ENCODE data around the gene PSMB5. TPM values are rescaled to one million over a fixed set of nuclear protein-coding genes. Genes with fewer than 3 reads are reported as not detected.

Gene PSMB5
- total and polyA plus RNA-seq, 9 of the 15 experiments (the other 6 are each of a cell fraction or from before 2014, with no cell fraction given) = 198 to 1,870 (median 269) TPM

GRCh38 chr14:22996768-22997654, 37.7 kb downstream of the PSMB5 start:
- no peak overlapping the region for H3K9ac ChIP-seq (ENCODE audit: insufficient read depth in 1 of 2, low read depth in 2 of 2, low read length in 2 of 2)
- FAIRE-seq (no peak), DNase-seq (ENCODE audit: extremely low read depth in 1 of 4, low spot score in 3 of 4) (peak in 1 of 4 experiments; percentile 30), ATAC-seq (no peak; the same call in 2 of the 3 replicates)
- H3K36me3 ChIP-seq (ENCODE audit: control insufficient read depth, insufficient read depth, low read length) = no peaks in the 10 kb centered on the region; the same call in 2 of the 3 replicates
- POLR2A ChIA-PET = interaction anchor here (0.6 to 7.7 kb wide), 10 partner anchors 8 to 112 kb away, joined by 3 to 81 read pairs (median 4); partner anchors contain the start of genes AJUBA and PSMB11
- H4K20me1 ChIP-seq (replicated peaks; ENCODE audit: control insufficient read depth, insufficient read depth, low read length) = no peaks in the 10 kb centered on the region
- H3K4me2 ChIP-seq (ENCODE audit: insufficient read depth, low read length) = no peak overlapping the region
- CTCF ChIA-PET (ENCODE audit: low intra/inter-chr PET ratio) = interaction anchor here (1.5 to 4.1 kb wide), 2 partner anchors 58 to 62 kb away, joined by 6 to 45 read pairs; partner anchors contain the start of gene CDH24
- H3K27ac ChIP-seq (ENCODE audit: extremely low read depth, low read depth, low read length) = no peak overlapping the region
- intact Hi-C loops (cut with micrococcal nuclease) (no loop called here), in situ Hi-C loops (cut with MboI) (no loop called here)
- no peaks in the 10 kb centered on the region for H3K9me3 ChIP-seq (replicated peaks; ENCODE audit: control insufficient read depth, insufficient read depth, low read depth, low read length)
- H3K9me1 ChIP-seq (ENCODE audit: control insufficient read depth, insufficient read depth, low read length) = no peaks in the 10 kb centered on the region
- BruUV-seq (replicated peaks) = no TSS peak
- H3K4me3 ChIP-seq = no peak overlapping the region
- no peaks in the 10 kb centered on the region for H3K79me2 ChIP-seq (ENCODE audit: control insufficient read depth, insufficient read depth, low read length)
- 41% methylated on average over 10 of the region's 11 CpGs for WGBS (ENCODE audit: insufficient coverage, low coverage, missing lambda C conversion rate)
- H3K27me3 ChIP-seq (ENCODE audit: control insufficient read depth in 2 of 2, insufficient read depth in 2 of 2, low read length in 2 of 2) = no peaks in the 10 kb centered on the region
- no peak overlapping the region for H2AFZ ChIP-seq (ENCODE audit: low read depth, low read length)
- peaks cover 12 to 18% of the 10 kb centered on the region in 2 experiments; a peak in 4 of 5 replicates for H3K4me1 ChIP-seq (replicated peaks in 1 of 2; ENCODE audit: control insufficient read depth in 2 of 2, insufficient read depth in 2 of 2, low read length in 2 of 2)
- TF ChIP-seq, protein P1, sequence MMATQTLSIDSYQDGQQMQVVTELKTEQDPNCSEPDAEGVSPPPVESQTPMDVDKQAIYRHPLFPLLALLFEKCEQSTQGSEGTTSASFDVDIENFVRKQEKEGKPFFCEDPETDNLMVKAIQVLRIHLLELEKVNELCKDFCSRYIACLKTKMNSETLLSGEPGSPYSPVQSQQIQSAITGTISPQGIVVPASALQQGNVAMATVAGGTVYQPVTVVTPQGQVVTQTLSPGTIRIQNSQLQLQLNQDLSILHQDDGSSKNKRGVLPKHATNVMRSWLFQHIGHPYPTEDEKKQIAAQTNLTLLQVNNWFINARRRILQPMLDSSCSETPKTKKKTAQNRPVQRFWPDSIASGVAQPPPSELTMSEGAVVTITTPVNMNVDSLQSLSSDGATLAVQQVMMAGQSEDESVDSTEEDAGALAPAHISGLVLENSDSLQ (IDR thresholded peaks at IDR 0.05) = peak; percentile 59
- no peak for TF ChIP-seq FOXA3 (CRISPR knock-in tag; conservative IDR thresholded peaks at IDR 0.05 in 1 of 2, IDR thresholded peaks at IDR 0.05 in 1 of 2)
- no peak for TF ChIP-seq ZBTB34 (CRISPR knock-in tag; IDR thresholded peaks at IDR 0.05)
- 0 out of 2 replicates have a peak, but pooled peaks have one; percentile 20 for TF ChIP-seq ARID1B (IDR thresholded peaks at IDR 0.05)
- no peak for TF ChIP-seq NFYB (IDR thresholded peaks at IDR 0.05; ENCODE audit: extremely low read depth, insufficient read length)
- TF ChIP-seq CHAMP1 (IDR thresholded peaks at IDR 0.05) = no peak
- TF ChIP-seq, protein P2, sequence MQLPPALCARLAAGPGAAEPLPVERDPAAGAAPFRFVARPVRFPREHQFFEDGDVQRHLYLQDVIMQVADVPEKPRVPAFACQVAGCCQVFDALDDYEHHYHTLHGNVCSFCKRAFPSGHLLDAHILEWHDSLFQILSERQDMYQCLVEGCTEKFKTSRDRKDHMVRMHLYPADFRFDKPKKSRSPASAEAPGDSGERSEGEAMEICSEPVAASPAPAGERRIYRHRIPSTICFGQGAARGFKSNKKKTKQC (CRISPR knock-in tag; IDR thresholded peaks at IDR 0.05) = 0 out of 2 replicates have a peak, but pooled peaks have one; percentile 30
- no peak for TF ChIP-seq ZNF766 (CRISPR knock-in tag; conservative IDR thresholded peaks at IDR 0.05)
- TF ChIP-seq, protein P3, sequence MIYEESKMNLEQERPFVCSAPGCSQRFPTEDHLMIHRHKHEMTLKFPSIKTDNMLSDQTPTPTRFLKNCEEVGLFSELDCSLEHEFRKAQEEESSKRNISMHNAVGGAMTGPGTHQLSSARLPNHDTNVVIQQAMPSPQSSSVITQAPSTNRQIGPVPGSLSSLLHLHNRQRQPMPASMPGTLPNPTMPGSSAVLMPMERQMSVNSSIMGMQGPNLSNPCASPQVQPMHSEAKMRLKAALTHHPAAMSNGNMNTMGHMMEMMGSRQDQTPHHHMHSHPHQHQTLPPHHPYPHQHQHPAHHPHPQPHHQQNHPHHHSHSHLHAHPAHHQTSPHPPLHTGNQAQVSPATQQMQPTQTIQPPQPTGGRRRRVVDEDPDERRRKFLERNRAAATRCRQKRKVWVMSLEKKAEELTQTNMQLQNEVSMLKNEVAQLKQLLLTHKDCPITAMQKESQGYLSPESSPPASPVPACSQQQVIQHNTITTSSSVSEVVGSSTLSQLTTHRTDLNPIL (CRISPR knock-in tag; IDR thresholded peaks at IDR 0.05) = no peak
- peak; percentile 86 to 89 for TF ChIP-seq KDM1A (IDR thresholded peaks at IDR 0.05)
- TF ChIP-seq ELK3 (CRISPR knock-in tag; IDR thresholded peaks at IDR 0.05) = no peak
